Stimulated activated CD4-positive, alpha-beta T cell treated with anti-CD3 and anti-CD28 coated beads, Interleukin-2, amount 100 ng/mL, for 4 hours (primary cell): ENCODE data around the gene SLC1A4.
"Not testable (repeated sequence)": the region's sequence is repeated elsewhere in the genome, so short reads cannot be mapped to it uniquely, and the experiment has no call there.

Source experiments
- DNase-seq: peaks from one replicate; pipeline ENCODE4 v3.0.0-alpha.2; 2020; ENCODE audit warnings: low read depth

The SLC1A4 gene

GRCh38 chr2:64989126-64989981 is at the start of gene SLC1A4:
TSS of gene SLC1A4 (plus strand) at chr2:64989399. CDS start at chr2:64989644, 245 bp downstream.
- DNase-seq = peak; percentile 67

GRCh38 chr2:64941143-64941542 is 48.1 kb upstream of the SLC1A4 start:
- no peak for DNase-seq

GRCh38 chr2:64941801-64942200 is 47.4 kb upstream of the SLC1A4 start:
- no peak for DNase-seq

- DNase-seq = no peak
Observed at GRCh38 chr2:64942693-64943092, 46.5 kb upstream of the SLC1A4 start.

- no peak for DNase-seq
Observed at GRCh38 chr2:64943387-64944150, 45.6 kb upstream of the SLC1A4 start.

- DNase-seq = no peak
Observed at GRCh38 chr2:64944484-64944883, 44.7 kb upstream of the SLC1A4 start.

- peak; percentile 25 for DNase-seq
Observed at GRCh38 chr2:64945973-64946768, 43.0 kb upstream of the SLC1A4 start.

GRCh38 chr2:64946769-64947247 is 42.4 kb upstream of the SLC1A4 start:
- no peak for DNase-seq

- DNase-seq = no peak
Observed at GRCh38 chr2:64947885-64948284, 41.3 kb upstream of the SLC1A4 start.

- DNase-seq = no peak
Observed at GRCh38 chr2:64950226-64951160, 38.7 kb upstream of the SLC1A4 start.

- no peak for DNase-seq
Observed at GRCh38 chr2:64951306-64951953, 37.8 kb upstream of the SLC1A4 start.

- DNase-seq = no peak
Observed at GRCh38 chr2:64952096-64952495, 37.1 kb upstream of the SLC1A4 start.

- no peak for DNase-seq
Observed at GRCh38 chr2:64952511-64953482, 36.4 kb upstream of the SLC1A4 start.

- no peak for DNase-seq
Observed at GRCh38 chr2:64955467-64955866, 33.7 kb upstream of the SLC1A4 start.

GRCh38 chr2:64957109-64957903 is 31.9 kb upstream of the SLC1A4 start:
- no peak for DNase-seq

- no peak for DNase-seq
Observed at GRCh38 chr2:64958556-64958955, 30.6 kb upstream of the SLC1A4 start.

GRCh38 chr2:64960819-64961218 is 28.4 kb upstream of the SLC1A4 start:
- DNase-seq = no peak

GRCh38 chr2:64963138-64963537 is 26.1 kb upstream of the SLC1A4 start:
- not testable (repeated sequence) for DNase-seq
